AG09319 (cell line): ENCODE results near the gene ABHD10.

Experiments
- DNase-seq: peaks from one replicate; pipeline ENCODE4 v3.0.0-alpha.2; 2010; ENCODE audit warnings: low read depth; ENCODE audit errors: extremely low read depth
- TF ChIP-seq, protein P1 (sequence below): IDR thresholded peaks from 2 replicates; pipeline ENCODE4 v1.5.1; 2011; ENCODE audit warnings: low read depth, mild to moderate bottlenecking, inconsistent platforms, low read length, moderate library complexity

The ABHD10 gene

DNA sequence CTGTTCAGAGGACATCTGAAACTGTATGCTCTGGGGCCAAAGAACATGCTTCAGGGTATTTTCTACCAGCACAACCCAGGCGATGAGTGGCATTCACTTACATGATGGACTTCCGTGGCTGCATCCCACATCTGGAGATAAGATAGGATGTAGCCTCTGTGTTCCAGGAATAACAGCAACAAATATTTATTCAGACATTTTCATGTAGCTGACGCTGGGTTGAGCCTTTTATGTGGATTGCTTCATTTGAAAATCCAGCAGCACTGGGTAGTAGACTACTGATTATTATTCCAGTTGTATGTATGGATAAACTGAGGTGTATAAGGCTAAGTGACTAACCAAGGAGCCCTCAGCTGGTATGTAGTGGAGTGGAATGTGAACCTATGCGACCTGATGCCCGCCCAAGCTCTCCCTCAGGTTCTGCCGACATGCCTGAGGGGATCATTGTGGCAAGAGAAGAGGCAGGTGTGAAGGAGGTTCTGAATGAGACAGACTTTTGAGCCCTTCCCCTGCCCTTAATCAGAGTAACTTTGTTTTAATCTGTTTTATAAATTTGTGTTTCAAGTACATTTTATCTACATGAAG lies 25.9 kb upstream of the ABHD10 start:
- DNase-seq = no peak
- TF ChIP-seq, protein P1, sequence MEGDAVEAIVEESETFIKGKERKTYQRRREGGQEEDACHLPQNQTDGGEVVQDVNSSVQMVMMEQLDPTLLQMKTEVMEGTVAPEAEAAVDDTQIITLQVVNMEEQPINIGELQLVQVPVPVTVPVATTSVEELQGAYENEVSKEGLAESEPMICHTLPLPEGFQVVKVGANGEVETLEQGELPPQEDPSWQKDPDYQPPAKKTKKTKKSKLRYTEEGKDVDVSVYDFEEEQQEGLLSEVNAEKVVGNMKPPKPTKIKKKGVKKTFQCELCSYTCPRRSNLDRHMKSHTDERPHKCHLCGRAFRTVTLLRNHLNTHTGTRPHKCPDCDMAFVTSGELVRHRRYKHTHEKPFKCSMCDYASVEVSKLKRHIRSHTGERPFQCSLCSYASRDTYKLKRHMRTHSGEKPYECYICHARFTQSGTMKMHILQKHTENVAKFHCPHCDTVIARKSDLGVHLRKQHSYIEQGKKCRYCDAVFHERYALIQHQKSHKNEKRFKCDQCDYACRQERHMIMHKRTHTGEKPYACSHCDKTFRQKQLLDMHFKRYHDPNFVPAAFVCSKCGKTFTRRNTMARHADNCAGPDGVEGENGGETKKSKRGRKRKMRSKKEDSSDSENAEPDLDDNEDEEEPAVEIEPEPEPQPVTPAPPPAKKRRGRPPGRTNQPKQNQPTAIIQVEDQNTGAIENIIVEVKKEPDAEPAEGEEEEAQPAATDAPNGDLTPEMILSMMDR = no peak

DNA sequence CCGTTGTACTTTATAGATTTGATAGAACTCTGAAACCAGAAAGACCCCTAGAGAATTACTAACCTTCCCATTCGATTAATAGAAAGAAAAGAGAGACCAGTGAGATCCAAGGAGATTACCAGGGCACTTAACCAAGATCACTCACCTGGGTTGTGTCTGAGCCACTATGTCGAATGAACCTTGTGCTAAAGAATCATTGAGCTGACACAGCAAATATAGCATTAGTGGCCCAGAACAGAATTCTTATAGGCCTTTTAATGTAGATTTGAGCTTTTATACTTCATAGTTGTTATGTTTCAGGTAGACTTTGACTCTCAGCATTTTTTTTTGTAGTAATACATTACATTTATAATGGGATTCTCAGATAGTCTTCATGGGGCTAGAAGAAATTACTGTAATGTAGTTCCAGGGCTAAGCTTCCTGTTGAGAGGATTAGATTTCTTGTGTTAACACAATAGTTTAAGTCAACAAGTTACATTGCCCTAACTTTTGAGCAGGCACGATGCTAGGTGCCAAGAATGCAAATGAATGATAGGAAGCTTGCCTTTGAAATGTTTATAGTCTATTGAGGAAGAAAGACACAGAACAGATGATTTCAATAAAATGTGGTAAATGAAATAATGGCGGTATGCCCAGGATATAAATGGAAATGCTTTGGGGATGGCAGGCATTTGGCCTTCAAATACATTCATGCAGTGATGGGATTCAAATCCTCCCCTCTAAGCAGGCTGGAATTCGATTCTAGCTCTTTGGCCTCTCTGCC lies 24.4 kb upstream of the ABHD10 start:
- TF ChIP-seq, protein P1 = no peak
- peak; percentile 83 for DNase-seq

DNA sequence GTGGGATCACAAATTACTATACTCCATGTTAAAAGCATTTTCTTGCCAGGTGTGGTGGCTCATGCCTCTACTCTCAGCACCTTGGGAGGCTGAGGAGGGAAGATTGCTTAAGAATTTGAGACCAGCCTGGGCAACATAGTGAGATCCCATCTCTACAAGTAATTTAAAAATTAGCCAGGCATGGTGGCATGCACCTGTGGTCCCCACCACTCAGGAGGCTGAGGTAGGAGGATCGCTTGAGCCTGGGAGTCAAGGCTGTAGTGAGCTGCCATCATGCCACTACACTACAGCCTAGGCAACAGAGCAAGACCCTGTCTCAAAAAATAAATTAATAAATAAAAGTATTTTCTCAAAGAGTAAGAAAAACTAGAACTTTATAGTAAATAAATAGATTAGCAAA lies 22.9 kb upstream of the ABHD10 start:
- TF ChIP-seq, protein P1 = no peak

DNA sequence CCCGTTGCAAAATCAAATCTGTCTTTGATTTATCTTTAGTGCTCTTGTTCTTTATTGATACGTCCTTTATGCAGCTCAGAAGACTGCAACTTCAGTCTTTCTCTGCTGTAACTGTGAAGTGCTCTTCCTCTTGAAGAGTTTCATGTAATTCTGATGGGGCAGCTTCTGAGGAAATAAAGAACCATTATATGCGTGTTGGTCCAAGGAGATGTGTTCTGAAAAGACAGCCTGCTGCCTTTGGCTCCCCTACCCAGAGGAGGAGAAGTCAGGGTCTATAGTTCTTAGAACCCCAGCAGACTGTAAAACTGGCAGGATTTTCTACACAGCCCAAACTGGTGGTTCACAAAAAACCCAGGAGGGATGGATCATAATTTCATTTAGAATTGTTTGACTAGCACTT lies 22.4 kb upstream of the ABHD10 start:
- DNase-seq = no peak
- TF ChIP-seq, protein P1 = no peak

More for the DNA sequence above, 22.9 kb upstream of the ABHD10 start:
- DNase-seq = no peak

DNA sequence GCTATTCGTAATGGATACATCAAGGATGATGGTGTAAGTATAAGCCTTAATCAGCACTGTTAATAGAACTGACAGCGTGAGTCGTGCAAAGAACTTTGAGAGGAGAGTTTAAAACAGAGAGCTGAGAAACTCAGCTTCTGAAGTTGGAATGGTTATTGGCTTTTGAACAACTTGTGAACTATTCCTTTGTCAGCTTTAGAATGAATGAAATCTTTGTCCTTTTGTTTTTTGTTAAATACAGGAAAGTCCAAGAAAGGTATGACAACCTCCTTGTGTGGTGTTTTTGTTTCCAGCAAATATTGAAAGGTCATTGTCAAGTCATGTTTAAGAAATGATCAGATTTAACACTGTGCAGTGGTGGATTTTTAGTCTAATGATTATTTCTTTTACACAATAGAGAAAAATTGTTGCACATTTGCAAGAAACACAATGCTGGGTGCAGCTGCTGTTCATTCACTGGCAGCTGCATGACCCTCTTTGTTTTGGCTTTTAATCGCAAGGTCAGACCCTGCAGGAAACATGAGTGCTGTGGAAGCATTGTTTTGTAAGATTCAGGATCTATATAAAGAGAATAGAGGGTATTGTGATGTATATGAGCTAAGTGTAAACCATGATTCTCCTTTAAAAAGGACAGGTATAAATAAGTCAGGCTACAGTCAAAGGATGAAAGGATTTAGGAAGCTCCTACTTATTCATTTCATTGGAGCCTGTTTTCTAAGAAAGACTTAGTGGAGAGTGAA lies 21.7 kb upstream of the ABHD10 start:
- DNase-seq = no peak
- TF ChIP-seq, protein P1 = no peak

DNA sequence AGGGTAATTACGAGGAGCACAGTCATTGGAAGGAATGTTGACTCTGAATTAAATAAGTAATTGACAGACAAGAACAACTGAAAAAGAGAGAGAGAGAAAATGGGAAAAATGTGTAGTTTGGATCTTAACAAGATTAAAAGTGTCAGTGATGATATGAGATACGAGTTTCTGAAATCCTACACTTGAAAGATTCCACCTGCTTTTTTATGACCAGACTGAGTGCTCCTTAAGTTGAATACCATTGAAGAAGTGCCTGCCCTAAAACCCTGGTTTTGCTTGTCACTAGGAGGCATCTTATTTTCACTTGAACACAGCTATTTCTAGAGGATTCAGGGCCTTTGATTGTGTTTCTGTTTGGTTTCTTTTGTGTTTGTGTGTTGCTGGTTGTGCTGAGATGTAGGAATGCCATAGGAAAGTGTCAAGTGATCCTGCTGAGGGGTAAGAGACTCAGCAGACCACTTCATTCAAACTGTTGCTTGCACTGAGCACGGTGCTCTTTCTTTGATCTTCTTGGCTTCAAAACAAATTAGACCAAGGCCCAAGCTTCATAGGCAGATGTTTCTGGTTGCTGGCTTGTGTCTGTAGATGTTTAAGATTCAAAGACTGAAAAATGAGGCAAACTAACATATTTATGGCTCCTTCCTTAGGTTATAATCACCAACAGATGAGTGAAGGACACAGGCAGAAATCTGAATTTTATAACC lies 17.2 kb upstream of the ABHD10 start:
- DNase-seq = no peak

More for the DNA sequence above, 17.2 kb upstream of the ABHD10 start:
- TF ChIP-seq, protein P1 = no peak
